GM19468 (cell line): ENCODE results near the gene SGMS1.
A peak's percentile ranks its signal among the peaks of the same experiment; 100 is the strongest.

Experiments
- ATAC-seq: cut with Tn5 transposase; IDR thresholded peaks from one replicate; pipeline ENCODE4 v1.9.1; 2021; ENCODE audit warnings: mild to moderate bottlenecking, moderate library complexity, moderate number of reproducible peaks; ENCODE audit not compliant: unreplicated experiment; ENCODE audit errors: extremely low read depth

SGMS1 gene

GRCh38 chr10:50613726-50614443, 9.9 kb downstream of the SGMS1 start:
- no peak for ATAC-seq

DNA sequence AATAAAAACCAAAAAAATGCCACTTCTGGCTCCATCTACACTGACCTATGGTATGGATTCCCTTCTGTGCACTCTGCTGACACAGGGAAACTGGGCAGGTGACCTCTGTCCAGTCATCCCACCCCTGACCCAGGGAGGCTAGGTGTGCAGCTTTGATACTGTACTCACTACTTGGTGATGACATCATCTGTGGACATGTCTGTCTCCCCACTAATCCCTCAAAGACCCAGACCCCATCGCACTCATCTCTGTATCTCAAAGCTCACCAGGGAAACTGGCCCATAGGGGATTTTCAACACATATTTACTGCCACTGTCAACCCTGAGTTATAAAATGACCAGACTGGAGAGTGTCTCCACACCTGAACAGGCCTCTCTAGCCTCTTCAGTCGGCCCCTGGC, 10.6 kb downstream of the SGMS1 start:
- ATAC-seq, result no peak

- ATAC-seq, result no peak
These were observed 13.4 kb downstream of the SGMS1 start for GRCh38 chr10:50610368-50610767.

- ATAC-seq, result no peak
These were observed 16.3 kb downstream of the SGMS1 start for GRCh38 chr10:50607356-50607925.

DNA sequence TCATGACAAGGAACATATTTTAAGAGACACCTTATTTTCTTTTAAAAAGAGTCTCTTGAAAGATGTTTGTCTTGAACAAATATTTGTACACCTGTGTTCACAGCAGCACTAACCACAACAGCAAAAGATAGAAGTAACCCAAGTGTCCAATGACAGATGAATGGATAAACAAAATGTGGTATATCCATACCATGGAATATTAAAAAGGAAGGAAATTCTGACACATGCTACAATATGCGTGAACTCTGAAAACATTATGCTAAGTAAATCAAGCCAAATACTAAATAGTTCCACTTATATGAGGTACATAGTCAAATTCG, 17.8 kb downstream of the SGMS1 start:
- no peak for ATAC-seq

GRCh38 chr10:50605269-50605950, 18.3 kb downstream of the SGMS1 start:
- ATAC-seq, result peak; percentile 46

DNA sequence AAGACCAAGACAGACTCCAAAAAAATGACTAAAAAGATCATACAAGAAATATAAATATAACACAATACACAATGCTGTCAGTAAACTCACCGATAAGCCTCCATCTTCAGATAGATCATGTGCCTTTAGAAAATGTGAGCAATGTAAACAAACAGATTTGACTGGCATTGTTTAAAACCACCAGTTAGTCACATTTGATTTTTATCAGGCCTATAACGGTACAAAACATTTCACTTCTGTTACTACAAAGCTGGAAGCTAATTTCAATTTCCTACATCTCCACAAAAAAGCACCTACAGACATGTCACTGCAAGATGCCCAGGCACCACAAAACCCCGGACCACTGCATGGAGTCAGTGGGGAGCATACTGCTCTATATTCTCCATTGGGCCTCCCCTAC, 18.9 kb downstream of the SGMS1 start:
- ATAC-seq, result no peak

GRCh38 chr10:50604049-50604640, 19.6 kb downstream of the SGMS1 start:
- ATAC-seq, result peak; percentile 50

DNA sequence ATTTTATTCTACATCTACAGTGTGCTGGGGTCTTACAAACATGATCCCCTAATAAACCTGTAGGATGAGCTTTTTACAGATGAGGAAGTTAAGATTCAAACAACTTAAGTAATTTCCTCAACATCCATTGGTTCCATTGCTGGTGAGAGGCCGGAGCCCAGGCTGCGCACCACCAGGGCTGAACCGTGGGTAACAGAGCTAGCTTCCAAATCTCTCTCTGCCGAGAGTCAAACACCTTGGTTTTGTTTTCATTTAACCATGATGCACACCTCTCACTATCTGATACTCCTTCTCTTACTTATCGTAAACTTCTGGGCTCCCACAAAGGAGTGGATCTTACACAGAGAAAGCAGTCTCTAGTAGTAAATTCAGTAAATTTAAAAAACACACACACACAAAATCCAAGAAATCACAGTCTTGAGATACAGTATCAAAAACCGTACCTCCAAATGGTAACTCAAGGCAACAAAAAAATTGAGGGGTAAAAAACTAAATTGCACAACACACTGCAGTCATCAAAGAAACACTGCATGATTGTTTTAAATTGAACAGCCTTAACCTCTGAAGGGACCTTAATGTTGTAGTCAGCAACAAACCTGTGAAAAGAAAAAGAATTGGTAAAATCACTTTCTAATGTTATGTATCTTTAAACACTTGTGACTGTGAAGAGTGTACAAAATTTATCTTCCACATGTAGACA, 20.5 kb downstream of the SGMS1 start:
- no peak for ATAC-seq

DNA sequence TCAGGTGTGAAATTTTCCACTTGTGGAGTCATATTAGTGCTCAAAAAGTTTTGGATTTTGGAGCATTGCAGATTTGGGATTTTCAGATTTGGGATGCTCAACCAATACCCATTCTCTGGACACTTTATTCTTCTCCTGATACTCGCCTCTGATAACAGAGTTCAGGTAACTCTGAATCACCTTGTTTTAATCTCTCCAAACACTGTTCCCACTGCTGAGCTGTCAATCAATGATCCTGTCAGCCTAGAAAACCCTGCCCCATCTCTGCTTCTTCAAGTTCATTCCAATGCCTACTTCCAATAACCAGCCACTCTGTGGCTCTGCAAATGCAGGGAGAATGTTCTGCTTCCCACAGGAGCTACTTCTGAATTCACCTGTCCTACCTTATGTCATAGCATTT, 21.8 kb downstream of the SGMS1 start:
- ATAC-seq, result no peak

- ATAC-seq, result no peak
These were observed 22.8 kb downstream of the SGMS1 start for GRCh38 chr10:50600831-50601477.

GRCh38 chr10:50600286-50600685, 23.5 kb downstream of the SGMS1 start:
- no peak for ATAC-seq

- ATAC-seq, result no peak
These were observed 26.9 kb downstream of the SGMS1 start for GRCh38 chr10:50596897-50597296.

GRCh38 chr10:50596456-50596855, 27.3 kb downstream of the SGMS1 start:
- no peak for ATAC-seq

GRCh38 chr10:50595785-50596184, 28.0 kb downstream of the SGMS1 start:
- ATAC-seq, result no peak

DNA sequence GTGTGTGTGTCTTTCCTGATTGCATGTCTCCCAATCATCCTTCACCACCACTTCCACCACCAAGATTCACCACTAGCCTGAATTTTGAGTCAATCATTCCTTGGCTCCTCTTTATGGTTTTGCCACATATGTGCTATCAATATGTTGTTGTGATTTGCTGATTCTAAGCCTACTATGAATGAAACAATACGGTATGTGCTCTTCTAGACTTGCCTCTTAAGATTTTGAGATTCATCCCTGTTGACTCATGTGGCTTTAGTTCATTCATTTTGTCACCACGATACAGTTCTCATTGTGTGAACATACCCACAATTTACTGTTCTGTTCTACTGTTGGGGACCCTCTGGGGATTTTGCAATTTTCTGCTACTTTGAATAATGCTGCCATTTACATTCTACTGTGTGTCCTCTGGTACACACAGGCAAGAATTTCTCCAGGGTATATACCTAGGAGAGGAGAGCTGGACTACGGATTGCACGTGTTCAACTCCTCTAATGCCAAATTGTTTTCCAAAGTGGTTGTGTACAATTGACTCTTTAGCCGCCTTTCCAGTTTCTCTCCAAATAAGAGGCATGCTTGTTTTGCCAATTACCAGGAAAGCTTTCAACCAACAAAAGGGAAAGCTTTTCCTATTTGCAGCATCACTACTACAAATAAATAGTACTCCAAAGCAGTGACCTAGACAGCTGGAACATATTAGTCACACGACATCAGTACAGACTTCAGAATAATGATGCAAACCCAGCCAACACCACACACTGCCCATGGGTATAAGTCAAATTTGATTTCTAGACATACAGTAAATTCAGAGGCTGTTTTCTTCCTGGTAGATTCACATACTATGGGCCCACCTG, 30.0 kb downstream of the SGMS1 start:
- no peak for ATAC-seq

DNA sequence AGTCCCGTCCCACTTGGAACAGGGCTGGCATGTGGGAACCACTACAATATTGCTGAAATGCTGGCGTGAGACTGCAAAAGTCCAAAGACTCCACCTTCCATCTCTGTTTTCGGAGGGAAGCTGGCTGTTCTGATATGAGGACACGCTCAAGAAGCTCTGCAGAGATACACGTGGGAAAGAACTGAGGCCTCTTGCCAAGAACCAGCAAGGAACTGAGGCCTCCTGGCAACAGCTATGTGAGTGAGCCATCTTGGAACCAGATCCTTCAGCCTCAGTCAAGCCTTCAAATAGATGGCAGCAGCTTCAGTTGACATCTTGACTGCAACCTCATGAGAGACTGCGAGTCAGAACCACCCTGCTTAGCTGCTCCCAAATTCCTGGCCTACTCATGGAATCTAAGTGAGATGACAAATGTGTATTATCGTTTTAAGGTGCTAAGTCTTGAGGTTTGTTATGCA, 30.8 kb downstream of the SGMS1 start:
- no peak for ATAC-seq

DNA sequence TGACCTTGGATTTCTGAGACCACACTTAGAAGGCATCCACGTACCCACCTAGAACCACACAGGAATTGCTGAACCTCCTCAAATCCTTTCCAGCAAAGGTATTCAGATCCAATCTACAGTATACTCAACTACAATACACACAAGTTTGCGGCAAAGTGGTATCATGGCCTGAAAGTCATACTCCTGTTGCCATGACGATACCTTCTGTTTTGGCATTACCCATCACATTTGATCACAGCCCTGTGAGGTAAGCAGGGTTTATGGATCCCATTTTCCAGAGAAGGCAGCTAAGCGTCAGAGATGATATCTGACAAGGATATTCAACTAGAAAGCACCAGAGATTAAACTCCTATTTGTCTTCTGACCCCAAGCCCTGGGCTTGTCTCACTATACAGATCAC, 32.8 kb downstream of the SGMS1 start:
- no peak for ATAC-seq

DNA sequence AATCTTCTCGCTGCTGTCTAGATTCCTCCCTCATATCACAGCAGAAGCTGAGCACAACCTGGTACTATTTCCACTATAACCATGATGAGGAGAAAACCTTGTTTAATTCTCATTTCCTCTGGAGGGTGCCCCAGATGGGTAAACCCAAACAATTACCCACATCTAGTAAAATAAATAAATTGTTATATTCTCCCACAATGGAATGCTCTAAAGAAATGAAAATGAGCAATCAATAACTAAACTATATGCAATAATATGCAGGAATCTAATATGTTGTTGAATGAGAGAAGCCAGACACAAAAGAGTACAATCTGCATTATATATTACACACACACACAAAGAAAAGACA, 37.0 kb downstream of the SGMS1 start:
- no peak for ATAC-seq
